HL-60 (cell line): Measurements from ENCODE around the gene FNDC3B.

Experiments
- POLR2AphosphoS5 ChIP-seq: IDR thresholded peaks from 2 replicates; pipeline ENCODE4 v1.6.1; 2012; ENCODE audit warnings: low read depth
- TF ChIP-seq, protein P1 (sequence below): IDR thresholded peaks from one replicate; pipeline ENCODE4 v1.5.1; 2011; ENCODE audit warnings: low read length, control low read depth, inconsistent platforms; ENCODE audit not compliant: insufficient read depth
- TF ChIP-seq, protein P2 (sequence below): IDR thresholded peaks from 2 replicates; pipeline ENCODE4 v1.6.1; 2012; ENCODE audit warnings: low read depth; ENCODE audit not compliant: insufficient replicate concordance

DNA sequence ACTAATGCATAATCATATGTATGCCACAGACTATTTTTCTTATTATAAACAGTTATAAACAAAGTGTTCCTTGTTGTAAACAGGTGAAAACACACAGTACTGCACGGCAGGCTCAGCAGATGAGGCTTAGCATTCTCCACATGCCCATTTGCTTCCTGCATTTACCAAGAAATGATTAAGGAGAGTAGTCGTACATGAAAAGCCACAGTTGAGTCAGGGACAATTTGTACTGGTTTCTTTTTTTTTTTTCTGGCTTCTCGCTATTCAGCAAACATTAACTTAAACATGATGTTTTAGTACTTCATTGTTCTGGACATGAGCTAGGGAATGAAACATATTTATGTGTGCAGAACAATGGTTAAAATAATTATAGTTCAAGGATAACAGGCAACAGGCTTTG is 345.5 kb downstream of the FNDC3B start:
- TF ChIP-seq, protein P1, sequence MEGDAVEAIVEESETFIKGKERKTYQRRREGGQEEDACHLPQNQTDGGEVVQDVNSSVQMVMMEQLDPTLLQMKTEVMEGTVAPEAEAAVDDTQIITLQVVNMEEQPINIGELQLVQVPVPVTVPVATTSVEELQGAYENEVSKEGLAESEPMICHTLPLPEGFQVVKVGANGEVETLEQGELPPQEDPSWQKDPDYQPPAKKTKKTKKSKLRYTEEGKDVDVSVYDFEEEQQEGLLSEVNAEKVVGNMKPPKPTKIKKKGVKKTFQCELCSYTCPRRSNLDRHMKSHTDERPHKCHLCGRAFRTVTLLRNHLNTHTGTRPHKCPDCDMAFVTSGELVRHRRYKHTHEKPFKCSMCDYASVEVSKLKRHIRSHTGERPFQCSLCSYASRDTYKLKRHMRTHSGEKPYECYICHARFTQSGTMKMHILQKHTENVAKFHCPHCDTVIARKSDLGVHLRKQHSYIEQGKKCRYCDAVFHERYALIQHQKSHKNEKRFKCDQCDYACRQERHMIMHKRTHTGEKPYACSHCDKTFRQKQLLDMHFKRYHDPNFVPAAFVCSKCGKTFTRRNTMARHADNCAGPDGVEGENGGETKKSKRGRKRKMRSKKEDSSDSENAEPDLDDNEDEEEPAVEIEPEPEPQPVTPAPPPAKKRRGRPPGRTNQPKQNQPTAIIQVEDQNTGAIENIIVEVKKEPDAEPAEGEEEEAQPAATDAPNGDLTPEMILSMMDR: no peak
- TF ChIP-seq POLR2AphosphoS5: no peak
- TF ChIP-seq, protein P2, sequence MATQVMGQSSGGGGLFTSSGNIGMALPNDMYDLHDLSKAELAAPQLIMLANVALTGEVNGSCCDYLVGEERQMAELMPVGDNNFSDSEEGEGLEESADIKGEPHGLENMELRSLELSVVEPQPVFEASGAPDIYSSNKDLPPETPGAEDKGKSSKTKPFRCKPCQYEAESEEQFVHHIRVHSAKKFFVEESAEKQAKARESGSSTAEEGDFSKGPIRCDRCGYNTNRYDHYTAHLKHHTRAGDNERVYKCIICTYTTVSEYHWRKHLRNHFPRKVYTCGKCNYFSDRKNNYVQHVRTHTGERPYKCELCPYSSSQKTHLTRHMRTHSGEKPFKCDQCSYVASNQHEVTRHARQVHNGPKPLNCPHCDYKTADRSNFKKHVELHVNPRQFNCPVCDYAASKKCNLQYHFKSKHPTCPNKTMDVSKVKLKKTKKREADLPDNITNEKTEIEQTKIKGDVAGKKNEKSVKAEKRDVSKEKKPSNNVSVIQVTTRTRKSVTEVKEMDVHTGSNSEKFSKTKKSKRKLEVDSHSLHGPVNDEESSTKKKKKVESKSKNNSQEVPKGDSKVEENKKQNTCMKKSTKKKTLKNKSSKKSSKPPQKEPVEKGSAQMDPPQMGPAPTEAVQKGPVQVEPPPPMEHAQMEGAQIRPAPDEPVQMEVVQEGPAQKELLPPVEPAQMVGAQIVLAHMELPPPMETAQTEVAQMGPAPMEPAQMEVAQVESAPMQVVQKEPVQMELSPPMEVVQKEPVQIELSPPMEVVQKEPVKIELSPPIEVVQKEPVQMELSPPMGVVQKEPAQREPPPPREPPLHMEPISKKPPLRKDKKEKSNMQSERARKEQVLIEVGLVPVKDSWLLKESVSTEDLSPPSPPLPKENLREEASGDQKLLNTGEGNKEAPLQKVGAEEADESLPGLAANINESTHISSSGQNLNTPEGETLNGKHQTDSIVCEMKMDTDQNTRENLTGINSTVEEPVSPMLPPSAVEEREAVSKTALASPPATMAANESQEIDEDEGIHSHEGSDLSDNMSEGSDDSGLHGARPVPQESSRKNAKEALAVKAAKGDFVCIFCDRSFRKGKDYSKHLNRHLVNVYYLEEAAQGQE: no peak
